HG03159 (cell line): ENCODE results near the gene PDGFB.

Experiments used
- ATAC-seq: cut with Tn5 transposase; IDR thresholded peaks from one replicate; pipeline ENCODE4 v1.9.1; 2021; ENCODE audit warnings: mild to moderate bottlenecking, moderate library complexity; ENCODE audit not compliant: unreplicated experiment

PDGFB gene

DNA sequence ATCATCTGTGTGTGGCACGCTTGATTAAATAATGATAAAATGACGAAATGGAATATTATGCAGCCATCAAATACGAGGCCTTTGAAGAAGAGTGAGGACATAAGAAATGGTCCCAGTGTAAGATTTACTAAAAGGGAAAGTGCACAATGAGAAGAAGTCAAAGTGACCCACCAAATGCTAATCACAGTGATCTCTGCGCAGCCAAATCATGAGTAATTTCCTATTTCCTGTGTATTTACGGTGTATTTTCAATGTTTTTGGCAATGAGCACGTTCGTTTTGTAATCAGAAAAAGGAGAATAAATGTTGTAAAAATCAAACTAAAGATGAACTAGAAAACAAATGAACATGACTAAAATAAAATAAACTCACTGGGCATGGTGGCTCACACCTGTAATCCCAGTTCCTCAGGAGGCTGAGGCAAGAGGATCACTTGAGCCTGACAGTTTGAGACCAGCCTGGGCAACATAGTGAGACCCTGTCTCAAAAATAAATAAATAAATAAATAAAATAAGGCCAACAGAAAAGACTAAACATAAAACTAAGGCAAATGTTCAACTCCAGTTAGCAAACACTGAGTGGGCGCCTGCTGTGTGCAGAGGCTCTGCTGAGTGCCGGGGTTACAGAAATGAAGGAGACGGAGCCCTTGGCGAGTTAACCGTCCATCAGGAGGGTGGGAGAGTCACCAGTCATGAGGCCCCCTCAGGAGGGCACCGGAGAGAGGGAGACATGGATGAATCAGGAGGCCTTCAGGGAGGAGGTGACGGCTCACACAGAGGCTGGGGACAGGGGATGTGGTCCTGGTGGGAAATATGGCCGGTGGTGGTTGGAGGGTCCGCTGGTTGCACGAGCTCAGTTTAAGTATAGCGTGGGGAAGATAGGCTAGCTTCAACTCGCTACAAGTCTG, 66.3 kb downstream of the PDGFB start:
- ATAC-seq = no peak

DNA sequence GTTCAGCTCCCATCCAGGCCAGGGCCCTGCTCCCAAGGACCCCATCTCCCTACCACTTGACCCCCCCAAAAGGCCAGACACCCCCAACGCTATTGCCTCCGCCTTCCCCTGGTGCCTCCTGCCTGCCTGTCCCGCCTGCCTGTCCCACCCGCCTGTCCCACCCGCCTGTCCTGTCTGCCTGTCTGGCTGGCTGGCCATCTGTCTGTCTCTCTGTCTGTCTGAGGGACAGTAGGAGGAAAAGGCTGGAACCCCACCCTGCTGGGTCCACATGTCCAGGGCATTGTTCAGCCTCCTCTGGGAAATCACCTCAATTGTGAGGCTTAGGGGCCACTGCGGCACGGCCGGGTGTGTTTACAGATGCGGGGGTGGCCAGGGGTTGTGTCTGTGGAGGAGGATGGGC, 67.0 kb downstream of the PDGFB start:
- ATAC-seq = no peak

DNA sequence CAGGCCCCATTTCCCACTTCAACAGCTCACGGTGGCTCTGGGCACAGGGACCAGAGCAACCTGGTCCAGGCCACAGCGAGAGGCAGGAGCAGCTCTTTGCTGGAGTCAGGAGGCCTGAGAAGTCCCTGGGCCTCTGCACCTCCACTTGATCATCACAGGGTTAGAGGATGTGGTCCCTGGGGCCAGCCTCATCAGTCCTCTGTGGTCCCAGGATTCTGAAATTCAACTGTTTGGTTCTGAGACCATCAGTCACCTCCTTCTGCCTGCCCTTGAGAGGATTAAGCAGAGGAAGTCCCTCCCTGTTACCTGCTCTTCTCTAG, 67.4 kb downstream of the PDGFB start:
- ATAC-seq = no peak

DNA sequence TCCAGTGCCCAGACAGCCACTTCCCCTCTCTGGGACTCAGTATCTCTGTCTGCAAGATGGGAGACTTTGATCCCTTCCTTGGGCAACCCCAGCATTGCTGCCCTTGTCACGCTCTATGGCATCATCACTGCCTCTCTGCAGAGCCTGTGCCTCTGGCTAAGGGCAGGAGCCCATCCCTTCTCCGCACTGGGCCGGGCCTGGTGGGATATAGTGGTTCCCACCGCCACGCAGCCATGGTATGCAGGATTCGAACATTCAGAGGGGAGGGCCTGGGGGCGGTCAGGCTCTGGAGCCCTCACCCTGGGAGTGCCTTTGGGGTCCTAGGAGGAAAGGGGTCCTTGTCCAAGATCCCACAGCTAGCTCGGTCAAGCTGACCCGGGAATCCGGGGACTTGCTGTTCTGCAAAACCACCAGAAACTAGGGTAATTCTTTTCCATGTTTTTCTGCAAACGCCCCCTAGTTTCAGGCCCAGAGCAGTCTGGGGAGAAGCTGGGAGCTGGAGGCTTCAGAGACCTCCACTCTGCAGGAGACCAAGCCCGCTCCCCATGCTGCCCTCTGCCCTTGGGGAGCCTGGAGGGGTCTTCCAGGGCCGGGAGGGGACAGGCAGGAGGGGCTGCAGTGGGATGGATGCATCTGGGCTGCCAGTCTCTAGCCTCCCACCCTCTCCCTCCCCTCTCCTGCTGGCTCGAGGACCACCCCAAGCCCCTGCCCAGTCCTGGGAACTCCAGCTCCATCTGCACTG, 67.9 kb downstream of the PDGFB start:
- no peak for ATAC-seq

DNA sequence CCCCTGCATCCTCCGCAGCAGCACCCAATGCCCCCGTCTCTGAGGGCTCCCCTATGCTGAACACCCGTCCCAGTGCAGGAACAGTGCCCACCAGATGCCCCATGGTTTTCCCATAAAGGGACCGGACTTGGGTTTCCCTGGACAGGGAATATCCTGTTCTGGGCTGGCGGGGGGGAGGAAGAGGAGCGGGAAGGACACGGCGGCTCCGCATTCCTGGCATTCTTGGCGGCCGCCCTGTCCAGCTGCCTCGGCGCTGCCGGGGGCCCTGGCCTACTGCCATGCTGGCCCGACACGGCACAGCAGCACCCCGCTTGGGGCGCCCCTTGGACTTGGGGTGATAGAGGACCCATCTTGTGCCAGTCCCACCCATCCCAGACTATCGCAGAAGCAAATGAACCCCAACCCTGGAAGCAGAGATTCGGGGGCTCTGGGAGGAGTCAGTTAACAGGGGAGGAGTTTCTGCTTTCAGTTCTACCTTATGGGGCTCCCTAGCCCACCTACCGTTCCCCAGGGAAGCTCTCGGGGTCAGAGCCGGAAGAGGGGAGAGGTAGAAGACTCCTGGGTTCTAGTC, 68.6 kb downstream of the PDGFB start:
- ATAC-seq = no peak

DNA sequence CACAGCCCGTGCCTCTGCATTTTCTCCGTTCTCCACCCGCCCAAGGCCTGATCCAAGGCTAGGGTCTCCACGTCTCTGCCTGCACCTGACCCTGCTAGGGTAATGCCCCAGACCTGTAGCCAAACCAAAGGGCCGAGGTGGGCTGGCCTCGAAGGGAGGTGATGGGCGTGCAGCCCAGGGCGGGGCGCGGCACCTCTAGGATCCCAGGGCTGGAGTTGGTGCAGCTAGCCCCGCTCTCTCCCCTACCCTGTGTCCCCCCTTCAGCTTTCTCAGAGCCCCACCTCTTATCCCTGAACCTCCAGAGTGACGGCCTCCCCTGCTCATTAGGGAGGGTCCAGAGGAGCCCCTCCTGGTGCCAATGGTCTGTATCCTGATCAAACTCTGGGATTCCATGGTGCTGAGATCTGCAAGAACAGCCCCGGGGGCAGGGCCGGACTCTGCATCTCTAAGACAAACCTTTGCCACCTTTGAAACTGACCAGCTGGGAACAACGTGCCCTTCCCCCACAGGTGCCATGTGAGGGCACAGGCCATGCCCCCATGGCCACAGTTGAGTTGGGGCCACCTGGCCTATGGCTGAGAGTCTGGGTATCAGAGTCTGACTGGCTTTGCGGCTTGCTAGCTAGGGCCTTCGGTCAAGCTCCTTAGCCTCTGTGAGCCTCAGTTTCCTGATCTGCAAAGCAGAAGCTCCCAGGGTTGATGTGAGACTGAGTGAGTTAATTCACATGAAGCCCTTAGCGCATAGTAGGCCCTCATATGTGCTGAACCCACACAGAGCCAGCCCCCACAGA, 69.2 kb downstream of the PDGFB start:
- ATAC-seq = no peak

DNA sequence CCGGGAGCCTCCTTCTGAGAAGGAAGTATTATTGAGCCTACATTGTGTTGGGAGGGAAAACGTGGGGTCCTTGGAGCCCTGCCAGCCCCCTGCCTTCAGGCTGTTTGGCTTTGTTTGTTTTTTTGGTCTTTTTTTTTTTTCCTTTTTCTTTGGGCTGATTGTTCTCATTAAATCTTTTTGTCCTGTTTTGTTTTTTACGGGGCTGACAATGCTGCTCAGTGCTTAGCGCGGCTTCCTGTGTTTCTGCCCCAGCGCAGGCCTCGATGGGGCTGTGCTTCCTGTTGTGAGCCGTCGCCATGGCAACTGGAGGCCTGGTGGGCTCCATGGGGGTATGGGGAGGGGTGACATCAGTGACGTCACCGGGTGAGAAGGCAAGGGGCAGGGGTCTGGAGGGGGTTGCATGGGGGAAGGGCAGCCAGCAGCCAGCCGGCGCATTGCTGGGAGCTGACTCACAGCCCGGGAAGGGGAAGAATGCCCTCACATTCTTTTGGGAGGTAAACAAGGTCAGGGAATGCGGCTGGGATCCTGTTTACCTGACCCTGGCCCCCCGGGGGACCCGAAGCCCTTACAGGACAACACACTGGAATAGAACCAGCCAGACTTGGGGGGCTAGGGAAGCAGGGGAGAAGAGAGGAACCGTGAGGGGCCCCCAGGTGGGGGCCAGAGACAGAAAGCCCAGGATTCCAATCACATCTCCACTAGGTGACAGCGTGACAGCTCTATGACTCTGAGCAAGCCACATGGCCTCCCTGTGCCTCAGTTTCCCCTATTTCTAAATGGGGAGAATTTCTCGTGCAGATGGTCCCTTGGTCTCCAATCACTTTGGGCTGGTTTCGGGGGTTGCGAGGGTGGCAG, 70.1 kb downstream of the PDGFB start:
- ATAC-seq = no peak

DNA sequence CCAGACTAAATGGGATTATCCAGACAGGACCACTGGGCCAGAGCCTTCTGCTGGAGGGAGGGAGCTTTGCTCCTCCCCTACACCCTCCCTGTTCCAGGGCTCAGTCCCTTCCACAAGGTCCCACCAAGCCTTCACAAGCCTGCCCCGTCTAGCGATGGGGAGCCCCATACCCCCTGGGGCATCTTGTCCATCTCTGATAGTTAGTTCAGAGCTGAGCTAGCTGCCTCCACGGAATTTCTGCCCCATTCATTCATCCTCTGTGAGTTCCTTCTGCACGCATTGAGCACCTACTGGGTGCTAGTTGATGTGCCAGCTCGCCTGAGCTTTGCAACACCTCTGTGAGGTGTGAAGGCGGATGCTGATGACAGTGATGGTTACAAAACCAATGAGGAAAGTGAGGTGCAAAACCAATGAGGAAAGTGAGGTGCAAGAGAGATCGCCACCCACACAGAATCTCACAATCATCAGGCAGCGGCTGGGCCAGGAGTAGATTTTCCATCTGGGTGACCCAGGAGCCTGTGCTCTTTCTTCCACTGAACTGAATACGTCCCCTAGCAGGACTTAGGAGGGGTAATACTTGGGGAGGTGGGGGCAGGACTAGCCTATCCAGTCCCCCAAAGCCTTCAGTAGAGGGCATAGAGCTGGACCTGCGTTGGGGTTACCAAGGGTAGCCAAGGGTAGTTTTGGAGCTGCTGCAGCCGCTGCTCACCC, 70.8 kb downstream of the PDGFB start:
- no peak for ATAC-seq
